22Rv1 (cell line): ENCODE measurements around the gene KRTAP13-3.

ENCODE experiments used
- H3K27ac ChIP-seq: fragments of 450-650 bp; 2 replicates; pipeline ENCODE4 v1.5.1; 2017
- ZFX ChIP-seq: fragments of 450-650 bp; IDR thresholded peaks from 2 replicates; pipeline ENCODE4 v1.6.1; 2017; ENCODE audit warnings: antibody characterized with exemption, borderline replicate concordance
- TF ChIP-seq, protein P1 (sequence below): fragments of 450-650 bp; IDR thresholded peaks from 2 replicates; pipeline ENCODE4 v1.5.1; 2017; ENCODE audit warnings: mild to moderate bottlenecking

Gene KRTAP13-3

DNA sequence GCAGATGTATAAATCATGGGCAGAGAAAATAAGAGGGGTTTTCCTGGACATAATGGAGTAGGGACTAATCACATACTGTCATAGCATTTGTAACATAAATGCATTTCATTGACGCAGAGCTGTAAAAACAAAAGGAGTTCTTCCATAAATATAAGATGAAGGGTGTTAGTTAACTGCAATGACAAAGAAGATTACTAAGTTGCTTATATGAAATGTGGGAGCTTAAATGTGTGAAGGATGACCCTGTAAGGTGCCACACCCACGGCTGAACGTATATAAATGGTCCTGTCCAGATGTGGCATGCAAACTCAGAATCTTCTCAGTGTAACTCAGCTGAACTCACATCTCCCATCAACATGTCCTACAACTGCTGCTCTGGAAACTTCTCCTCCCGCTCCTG, 30.0 kb downstream of the KRTAP13-3 start, which contains the start of gene KRTAP13-1:
Gene KRTAP13-1 (plus strand): TSS at position 301 of the 400 bp plus-strand sequence. CDS start 56 bp downstream, at position 357.
- TF ChIP-seq ZFX: no peak
- TF ChIP-seq, protein P1, sequence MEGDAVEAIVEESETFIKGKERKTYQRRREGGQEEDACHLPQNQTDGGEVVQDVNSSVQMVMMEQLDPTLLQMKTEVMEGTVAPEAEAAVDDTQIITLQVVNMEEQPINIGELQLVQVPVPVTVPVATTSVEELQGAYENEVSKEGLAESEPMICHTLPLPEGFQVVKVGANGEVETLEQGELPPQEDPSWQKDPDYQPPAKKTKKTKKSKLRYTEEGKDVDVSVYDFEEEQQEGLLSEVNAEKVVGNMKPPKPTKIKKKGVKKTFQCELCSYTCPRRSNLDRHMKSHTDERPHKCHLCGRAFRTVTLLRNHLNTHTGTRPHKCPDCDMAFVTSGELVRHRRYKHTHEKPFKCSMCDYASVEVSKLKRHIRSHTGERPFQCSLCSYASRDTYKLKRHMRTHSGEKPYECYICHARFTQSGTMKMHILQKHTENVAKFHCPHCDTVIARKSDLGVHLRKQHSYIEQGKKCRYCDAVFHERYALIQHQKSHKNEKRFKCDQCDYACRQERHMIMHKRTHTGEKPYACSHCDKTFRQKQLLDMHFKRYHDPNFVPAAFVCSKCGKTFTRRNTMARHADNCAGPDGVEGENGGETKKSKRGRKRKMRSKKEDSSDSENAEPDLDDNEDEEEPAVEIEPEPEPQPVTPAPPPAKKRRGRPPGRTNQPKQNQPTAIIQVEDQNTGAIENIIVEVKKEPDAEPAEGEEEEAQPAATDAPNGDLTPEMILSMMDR: no peak

DNA sequence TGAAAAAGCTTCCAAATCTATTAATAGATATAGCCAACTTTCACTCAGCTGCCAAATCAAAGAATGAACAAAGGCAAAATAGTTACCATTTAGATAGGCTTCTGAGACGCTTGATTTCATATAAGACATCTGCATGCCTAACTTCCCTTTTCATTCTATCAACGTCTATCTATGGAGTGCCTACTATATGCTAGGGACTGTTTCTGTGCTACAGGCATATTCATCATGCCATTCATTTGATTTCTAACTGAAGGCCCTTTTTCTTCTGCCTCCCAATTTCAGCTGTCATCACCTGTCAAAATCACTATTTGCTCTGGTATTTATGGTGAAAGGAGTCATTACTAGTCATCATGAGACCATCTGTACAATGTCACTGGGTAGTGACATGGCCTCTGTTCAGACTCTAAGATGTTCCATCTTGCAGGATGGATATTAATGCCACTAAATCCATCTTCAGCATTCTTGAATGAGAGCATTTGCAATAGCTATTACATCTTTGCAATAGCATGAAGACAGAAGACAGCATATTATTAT, 34.2 kb downstream of the KRTAP13-3 start:
- no peak overlapping the region for H3K27ac ChIP-seq
- TF ChIP-seq, protein P1: no peak
- TF ChIP-seq ZFX: no peak

More for the DNA sequence above, 30.0 kb downstream of the KRTAP13-3 start, which contains the start of gene KRTAP13-1:
- H3K27ac ChIP-seq: no peak within 1 kb of the TSS

DNA sequence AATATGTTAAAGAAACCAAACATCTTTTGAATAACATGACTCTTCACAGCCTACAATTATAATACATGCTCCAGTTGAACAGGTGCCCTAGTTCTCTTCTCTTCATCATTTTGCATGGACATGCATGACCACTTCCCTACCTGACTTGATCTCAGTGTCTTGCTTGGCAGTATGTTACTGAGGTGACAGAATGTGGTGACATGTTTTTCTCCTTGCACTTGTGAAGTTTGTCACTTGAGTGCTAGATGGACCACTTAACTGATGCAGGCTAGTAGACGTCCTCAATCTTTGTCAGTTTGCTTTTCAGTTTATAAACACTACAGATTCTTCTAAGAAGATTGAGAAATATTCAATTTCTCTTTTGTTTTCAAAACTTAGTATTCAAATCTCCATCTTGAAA, 43.5 kb downstream of the KRTAP13-3 start:
- H3K27ac ChIP-seq: no peak overlapping the region
- no peak for TF ChIP-seq ZFX
- TF ChIP-seq, protein P1: no peak
